Ishikawa (cell line): ENCODE results near the gene CFAP210.

ENCODE experiments used
- CREB1 ChIP-seq: IDR thresholded peaks from 2 replicates; pipeline ENCODE4 v1.6.1; 2012; ENCODE audit warnings: low read depth
- EGR1 ChIP-seq: IDR thresholded peaks from 2 replicates; pipeline ENCODE4 v1.6.1; 2012
- FOXM1 ChIP-seq: IDR thresholded peaks from 2 replicates; pipeline ENCODE4 v1.6.1; 2012; ENCODE audit warnings: low read depth, borderline replicate concordance
- RAD21 ChIP-seq: IDR thresholded peaks from 2 replicates; pipeline ENCODE4 v1.6.1; 2012; ENCODE audit warnings: low read depth
- TF ChIP-seq, protein P1 (sequence below): IDR thresholded peaks from 2 replicates; pipeline ENCODE4 v1.6.1; 2012; ENCODE audit warnings: low read depth, mild to moderate bottlenecking
- TF ChIP-seq, protein P2 (sequence below): IDR thresholded peaks from 2 replicates; pipeline ENCODE4 v1.6.1; 2012
- TF ChIP-seq, protein P3 (sequence below): IDR thresholded peaks from 2 replicates; pipeline ENCODE4 v1.6.1; 2012

DNA sequence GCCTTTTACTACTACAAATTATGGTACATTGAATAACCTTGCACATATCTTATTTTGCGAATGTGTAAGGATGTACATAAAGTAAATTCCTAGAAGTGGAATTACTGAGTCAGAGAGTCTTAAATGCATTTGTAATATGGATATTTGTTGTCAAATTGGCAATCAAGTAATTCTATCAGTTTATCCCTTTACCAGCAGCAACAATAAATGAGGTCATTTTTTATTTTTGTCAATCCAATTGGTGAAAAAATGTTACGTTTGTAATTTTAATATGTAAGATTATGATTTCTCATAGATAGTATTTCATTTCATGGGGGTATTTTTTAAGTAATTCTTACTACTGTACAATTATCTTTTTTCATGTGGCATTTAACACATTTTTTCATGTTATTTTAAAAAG lies 95.2 kb downstream of the CFAP210 start:
- no peak for TF ChIP-seq RAD21
- TF ChIP-seq, protein P1, sequence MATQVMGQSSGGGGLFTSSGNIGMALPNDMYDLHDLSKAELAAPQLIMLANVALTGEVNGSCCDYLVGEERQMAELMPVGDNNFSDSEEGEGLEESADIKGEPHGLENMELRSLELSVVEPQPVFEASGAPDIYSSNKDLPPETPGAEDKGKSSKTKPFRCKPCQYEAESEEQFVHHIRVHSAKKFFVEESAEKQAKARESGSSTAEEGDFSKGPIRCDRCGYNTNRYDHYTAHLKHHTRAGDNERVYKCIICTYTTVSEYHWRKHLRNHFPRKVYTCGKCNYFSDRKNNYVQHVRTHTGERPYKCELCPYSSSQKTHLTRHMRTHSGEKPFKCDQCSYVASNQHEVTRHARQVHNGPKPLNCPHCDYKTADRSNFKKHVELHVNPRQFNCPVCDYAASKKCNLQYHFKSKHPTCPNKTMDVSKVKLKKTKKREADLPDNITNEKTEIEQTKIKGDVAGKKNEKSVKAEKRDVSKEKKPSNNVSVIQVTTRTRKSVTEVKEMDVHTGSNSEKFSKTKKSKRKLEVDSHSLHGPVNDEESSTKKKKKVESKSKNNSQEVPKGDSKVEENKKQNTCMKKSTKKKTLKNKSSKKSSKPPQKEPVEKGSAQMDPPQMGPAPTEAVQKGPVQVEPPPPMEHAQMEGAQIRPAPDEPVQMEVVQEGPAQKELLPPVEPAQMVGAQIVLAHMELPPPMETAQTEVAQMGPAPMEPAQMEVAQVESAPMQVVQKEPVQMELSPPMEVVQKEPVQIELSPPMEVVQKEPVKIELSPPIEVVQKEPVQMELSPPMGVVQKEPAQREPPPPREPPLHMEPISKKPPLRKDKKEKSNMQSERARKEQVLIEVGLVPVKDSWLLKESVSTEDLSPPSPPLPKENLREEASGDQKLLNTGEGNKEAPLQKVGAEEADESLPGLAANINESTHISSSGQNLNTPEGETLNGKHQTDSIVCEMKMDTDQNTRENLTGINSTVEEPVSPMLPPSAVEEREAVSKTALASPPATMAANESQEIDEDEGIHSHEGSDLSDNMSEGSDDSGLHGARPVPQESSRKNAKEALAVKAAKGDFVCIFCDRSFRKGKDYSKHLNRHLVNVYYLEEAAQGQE: no peak
- TF ChIP-seq, protein P2, sequence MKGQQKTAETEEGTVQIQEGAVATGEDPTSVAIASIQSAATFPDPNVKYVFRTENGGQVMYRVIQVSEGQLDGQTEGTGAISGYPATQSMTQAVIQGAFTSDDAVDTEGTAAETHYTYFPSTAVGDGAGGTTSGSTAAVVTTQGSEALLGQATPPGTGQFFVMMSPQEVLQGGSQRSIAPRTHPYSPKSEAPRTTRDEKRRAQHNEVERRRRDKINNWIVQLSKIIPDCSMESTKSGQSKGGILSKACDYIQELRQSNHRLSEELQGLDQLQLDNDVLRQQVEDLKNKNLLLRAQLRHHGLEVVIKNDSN: no peak
- no peak for TF ChIP-seq FOXM1
- TF ChIP-seq CREB1: no peak
- TF ChIP-seq, protein P3, sequence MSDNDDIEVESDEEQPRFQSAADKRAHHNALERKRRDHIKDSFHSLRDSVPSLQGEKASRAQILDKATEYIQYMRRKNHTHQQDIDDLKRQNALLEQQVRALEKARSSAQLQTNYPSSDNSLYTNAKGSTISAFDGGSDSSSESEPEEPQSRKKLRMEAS: no peak
- no peak for TF ChIP-seq EGR1
